ENCODE results near the gene DNAJC16.
"Not testable (repeated sequence)": the region's sequence is repeated elsewhere in the genome, so short reads cannot be mapped to it uniquely, and the experiment has no call there.

DNAJC16 gene

GRCh38 chr1:15506831-15507230, 19.8 kb upstream of the DNAJC16 start:
- no peak for DNase-seq (ENCODE audit: insufficient read length, low spot score)
- FAIRE-seq, result no peak

GRCh38 chr1:15507278-15507677, 19.4 kb upstream of the DNAJC16 start:
- FAIRE-seq (no peak), DNase-seq (ENCODE audit: insufficient read length, low spot score) (no peak)

- no peak for DNase-seq (ENCODE audit: insufficient read length, low spot score)
- FAIRE-seq, result no peak
Measured at GRCh38 chr1:15508700-15509487, 17.8 kb upstream of the DNAJC16 start.

GRCh38 chr1:15509586-15509985, 17.1 kb upstream of the DNAJC16 start:
- FAIRE-seq (no peak), DNase-seq (ENCODE audit: insufficient read length, low spot score) (no peak)

GRCh38 chr1:15510611-15511405, 15.8 kb upstream of the DNAJC16 start:
- DNase-seq (ENCODE audit: insufficient read length, low spot score), result no peak
- FAIRE-seq, result no peak

GRCh38 chr1:15513192-15513591, 13.5 kb upstream of the DNAJC16 start:
- DNase-seq (ENCODE audit: insufficient read length, low spot score) (no peak), FAIRE-seq (no peak)

- no peak for FAIRE-seq
- no peak for DNase-seq (ENCODE audit: insufficient read length, low spot score)
Measured at GRCh38 chr1:15513919-15514318, 12.7 kb upstream of the DNAJC16 start.

- FAIRE-seq; DNase-seq (ENCODE audit: insufficient read length, low spot score): not testable (repeated sequence)
Measured at GRCh38 chr1:15514557-15514956, 12.1 kb upstream of the DNAJC16 start.

GRCh38 chr1:15515022-15515663, 11.5 kb upstream of the DNAJC16 start:
- FAIRE-seq (no peak), DNase-seq (ENCODE audit: insufficient read length, low spot score) (no peak)

GRCh38 chr1:15519625-15520024, 7.0 kb upstream of the DNAJC16 start:
- no peak for FAIRE-seq

GRCh38 chr1:15521206-15521906, 5.3 kb upstream of the DNAJC16 start:
- FAIRE-seq; DNase-seq (ENCODE audit: insufficient read length, low spot score): not testable (repeated sequence)

More at GRCh38 chr1:15519625-15520024, 7.0 kb upstream of the DNAJC16 start:
- no peak for DNase-seq (ENCODE audit: insufficient read length, low spot score)

- DNase-seq (ENCODE audit: insufficient read length, low spot score) (no peak), FAIRE-seq (no peak)
Measured at GRCh38 chr1:15522551-15522950, 4.1 kb upstream of the DNAJC16 start.

- no peak for DNase-seq (ENCODE audit: insufficient read length, low spot score)
- no peak for FAIRE-seq
Measured at GRCh38 chr1:15523104-15524020, 3.3 kb upstream of the DNAJC16 start.

- DNase-seq (ENCODE audit: insufficient read length, low spot score), result no peak
- FAIRE-seq, result no peak
Measured at GRCh38 chr1:15524021-15524282, 2.7 kb upstream of the DNAJC16 start, which contains the start of gene CASP9. TSS of gene CASP9 (minus strand) at chr1:15524215. CDS start at chr1:15524200, 15 bp downstream.

- FAIRE-seq, result no peak
- DNase-seq (ENCODE audit: insufficient read length, low spot score), result peak; percentile 87
Measured at GRCh38 chr1:15524283-15525049, 2.2 kb upstream of the DNAJC16 start.

- DNase-seq (ENCODE audit: insufficient read length, low spot score) (peak; percentile 92), FAIRE-seq (peak; percentile 91)
Measured at GRCh38 chr1:15525050-15526020, 1.3 kb upstream of the DNAJC16 start.

- FAIRE-seq (no peak), DNase-seq (ENCODE audit: insufficient read length, low spot score) (no peak)
Measured at GRCh38 chr1:15526021-15526489, 593 bp upstream of the DNAJC16 start.

GRCh38 chr1:15531003-15531402, 4.4 kb downstream of the DNAJC16 start:
- no peak for FAIRE-seq

More at GRCh38 chr1:15531003-15531402, 4.4 kb downstream of the DNAJC16 start:
- no peak for DNase-seq (ENCODE audit: insufficient read length, low spot score)

Measured in HTR-8/SVneo (cell line).